ENCODE measurements around the gene C5orf15.

Gene C5orf15

DNA sequence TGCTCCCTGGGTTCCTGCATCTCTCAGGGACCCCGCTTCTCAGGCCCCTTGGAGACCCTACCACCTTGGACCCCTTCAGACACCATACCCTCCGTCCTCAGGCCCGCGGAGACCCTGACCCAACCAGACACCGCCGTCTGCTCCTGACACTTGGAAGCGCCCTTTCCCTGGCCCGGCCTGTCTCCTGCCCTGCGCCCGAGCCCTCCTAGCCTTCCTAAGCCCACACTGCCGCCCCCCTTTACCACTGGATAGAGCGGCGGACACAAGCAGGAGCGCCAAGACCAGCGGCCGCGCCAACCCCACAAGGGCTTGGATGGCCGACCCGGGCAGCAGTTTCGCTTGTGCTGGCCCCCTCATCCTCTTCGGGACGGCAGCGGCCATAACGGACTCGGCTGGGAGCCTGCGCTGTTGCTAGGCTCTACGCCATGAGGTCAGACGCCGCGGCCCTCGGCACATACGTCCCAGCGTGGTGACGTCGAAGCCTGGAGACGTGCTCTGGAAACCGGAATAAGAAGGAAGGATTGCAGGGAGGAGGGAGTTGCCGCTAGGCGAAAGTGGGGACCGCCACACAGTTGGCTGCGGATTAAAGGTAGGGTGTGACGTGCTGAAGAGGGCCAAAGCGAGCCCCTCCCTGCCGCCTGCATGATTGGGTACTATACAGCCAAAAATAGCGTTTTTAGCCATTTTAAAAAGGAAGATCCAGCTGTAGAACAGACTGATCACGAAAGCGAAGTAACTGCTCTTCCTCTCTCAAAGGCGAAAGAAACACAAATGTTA is at the start of gene C5orf15:
TSS of gene C5orf15 (minus strand) at position 422 of the 777 bp plus-strand sequence. CDS start at position 381, 41 bp downstream.
- peak; percentile 94 for DNase-seq

DNA sequence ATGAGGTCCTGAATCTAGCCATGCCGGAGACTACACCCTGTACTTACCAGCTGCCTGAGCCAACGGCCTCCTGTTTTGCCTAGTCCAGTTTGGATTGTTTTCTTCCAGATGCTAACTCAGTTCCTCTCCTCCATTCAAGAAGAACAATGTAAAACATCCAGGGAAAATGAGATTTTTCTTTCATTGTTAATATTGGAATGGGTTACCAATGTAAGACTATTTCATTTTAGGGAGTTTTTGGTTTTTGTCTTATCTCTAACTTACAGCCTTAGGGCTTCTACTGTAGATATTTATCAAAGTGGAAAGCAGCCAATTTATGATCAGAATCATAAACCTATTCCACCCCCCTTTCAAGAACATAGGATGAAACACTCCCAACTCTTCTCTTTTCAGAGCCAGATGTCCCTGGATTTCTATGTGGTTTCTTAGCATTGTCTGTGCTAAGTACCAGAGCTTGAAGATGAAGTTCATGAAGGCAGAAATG is 39.9 kb upstream of the C5orf15 start:
- no peak for DNase-seq

DNA sequence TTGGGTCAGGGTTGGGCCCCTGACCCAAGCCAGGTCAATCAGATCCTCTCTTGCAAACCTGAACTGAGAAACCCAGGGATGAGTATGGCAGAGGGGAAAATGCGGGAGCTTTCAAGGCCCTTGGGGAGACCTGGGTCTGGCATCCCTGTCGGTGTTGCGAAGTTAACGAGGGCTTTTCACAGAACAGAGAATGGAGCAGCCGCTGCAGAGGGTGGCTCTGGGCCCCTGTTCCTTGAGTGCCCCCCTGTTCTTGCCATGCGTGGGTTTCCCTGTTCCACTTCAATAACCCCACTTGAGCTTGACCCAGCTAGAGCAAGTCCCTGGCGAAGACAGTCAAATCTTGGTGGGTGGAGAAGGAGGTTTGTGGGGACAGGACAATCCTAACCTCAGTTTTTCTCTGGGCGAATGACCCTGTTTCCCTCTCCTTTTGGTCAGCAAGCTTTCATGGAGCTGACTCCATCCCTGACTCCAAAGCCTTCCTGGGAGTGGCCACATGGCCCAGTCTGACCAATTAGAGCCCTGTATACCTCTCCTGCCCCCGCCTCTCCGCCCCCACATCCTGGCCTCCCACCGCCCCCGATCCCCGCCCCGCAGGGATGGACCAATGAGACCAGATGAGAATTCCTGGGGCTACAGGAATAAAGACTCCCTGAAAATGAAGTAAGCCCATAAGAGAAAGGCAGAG is 39.3 kb upstream of the C5orf15 start:
- DNase-seq = no peak

DNA sequence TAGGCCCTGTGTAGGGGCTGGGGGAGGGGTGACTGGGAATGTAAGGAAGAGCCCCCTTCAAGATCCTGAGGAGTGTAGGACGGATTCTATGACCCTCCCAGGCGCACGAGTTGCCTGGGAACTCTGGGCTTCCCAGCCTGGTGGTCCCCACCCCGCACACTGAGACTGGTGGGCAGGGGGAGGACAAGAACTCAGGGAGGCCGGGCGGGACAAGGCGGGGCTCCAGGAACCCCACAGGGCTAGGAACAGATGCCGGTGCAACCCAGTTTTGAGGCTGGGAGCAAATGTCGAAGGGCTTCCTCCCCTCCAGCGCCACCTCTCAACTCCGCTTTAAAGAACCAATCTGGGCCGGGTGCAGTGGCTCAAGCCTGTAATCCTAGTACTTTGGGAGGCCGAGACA is 37.7 kb upstream of the C5orf15 start:
- DNase-seq = no peak

DNA sequence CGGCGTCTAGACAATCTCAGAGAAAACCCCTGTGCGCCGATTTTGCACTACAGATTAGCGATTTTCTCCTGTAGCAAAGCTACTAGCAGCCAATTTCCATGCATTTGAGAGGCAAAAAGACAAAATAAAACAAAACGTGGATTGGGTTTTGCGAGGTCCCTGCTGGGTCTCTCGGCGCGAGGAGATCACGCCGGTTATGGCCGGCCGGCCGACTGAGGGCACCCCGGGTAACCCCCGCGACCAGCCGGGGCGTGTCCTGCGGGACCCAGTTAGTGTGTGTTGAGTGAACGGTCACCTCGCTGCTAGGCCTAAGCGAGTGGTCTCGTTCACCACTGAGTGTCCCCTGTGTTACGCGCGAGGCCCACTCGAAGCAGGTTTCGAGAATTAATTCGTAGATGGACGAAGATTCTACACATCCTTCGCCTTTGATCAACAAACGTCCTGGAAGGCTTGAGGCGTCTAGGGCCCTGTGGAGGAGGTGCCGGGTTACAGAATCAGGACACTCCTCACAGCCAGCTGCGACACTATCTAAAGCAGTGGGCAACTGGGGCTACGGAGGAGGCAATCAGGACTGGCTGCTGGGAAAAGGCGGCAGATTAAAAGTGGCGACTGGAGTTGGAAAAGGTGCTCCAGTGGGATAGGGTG is 37.1 kb upstream of the C5orf15 start:
- DNase-seq = no peak

DNA sequence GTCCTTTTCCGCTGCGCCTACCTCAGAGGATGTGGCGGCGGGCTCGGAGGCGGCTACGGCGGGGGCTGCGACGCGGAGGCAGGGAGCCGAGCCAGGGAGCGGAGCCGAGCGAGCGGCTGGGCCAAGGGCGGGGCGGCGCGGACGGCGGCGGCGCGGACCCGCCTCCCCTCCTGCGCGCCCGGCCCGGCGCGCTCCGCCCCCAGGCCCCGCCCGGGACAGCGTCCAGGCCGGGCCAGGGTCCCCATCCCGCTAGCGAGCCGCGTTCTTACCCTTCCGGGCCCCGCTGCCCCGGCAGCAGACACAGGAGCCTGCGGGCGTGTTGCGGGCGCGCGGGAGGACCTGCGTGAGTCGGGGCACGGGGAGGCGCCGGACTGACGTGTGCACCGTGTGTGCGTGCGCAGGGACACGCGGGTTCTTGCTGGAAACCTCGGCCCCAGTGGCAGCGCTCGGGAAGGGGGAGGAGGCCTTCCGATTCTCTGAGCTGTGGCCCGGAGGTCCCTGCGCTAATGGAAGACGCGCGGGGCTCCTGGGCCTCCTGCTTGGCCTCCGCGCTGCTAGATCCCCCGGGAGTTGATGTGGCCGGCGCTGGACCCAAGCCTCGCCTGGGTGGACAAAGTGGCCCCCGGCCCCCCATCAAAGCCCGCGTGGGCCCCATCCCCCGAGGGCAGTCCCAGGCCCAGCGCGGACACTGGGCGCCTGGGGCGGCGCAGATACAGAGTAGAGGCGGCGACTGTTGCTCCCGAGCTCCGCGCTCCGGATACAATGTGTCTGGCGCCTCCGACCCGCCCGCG is 36.4 kb upstream of the C5orf15 start, which contains the start of gene VDAC1:
TSS of gene VDAC1 (minus strand) at position 350 of the 791 bp plus-strand sequence. CDS start 11,963 bp downstream, outside the sequence.
- DNase-seq = peak; percentile 82

DNA sequence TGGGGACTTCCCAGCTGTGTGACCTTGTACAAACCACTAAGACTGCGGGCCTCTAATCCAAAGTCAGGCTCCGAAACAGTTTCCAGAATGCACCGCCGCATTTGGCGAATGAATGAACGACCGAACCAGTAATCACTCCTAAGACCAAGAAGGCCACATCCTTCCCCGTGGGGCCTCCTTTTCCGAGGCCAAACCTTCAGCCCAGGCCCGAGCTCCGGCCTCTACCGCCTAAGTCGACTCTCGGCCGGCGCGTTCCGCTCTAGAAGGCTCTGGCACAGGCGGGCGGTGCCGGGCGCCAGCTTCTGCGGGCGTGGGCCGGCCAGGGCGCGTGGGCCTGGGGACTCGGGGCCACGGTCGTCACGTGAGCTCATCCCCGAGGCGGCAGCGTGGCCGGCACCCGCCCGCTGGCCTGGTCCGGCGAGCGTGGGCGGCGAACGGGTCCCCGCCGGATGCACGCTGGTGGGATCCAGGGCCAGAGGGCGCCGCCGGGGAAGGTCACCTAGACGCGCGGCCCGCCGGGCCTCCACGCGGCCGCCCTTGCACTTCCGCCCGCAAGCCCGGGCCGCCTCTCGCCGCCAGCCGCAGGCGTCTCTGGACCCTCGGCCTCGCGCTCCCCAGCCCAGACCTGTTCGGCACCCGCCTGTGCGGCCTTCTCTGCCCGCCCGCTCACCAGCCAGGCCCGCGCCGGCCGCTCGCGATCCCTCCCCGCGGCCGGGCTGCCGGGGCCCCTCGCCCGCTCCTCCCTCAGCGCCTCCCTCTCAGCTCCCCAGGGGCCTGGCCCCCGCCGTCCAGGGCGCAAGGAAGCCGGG is 35.6 kb upstream of the C5orf15 start:
- DNase-seq = peak; percentile 52

DNA sequence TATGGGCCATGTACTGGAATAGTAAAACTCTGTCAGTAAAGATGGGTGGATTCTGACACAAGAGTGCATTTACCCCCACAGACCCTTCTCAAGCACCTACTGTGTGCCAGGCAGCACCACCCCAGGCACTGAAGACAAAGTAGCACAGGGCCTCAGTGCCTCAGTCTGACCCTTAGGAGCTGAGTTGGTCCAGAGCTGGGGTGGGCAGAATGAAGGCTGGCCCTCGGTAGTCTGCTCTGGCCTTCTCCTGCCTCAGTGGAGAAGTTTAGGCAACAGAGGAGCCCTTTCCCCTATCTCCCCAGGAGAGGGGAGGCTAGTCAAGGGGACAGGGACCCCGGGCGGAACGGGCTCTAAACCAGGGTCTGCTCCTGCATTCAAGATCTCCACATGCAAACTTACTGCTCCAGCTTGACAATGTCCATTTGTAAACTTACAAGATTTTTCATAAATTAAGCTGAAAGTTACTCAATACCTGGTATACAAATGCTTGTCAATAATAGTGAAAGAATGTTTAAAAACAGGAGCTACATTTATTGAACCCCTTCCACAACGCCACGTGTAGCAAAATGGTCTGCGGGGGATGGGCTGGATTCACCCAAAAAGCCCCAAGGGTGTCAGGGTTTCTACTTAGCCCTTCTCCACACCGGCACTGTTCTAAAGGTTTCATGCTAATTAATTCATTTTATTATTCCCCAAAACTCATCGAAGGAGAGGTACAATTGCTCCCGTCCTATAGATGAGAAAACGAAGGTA is 34.8 kb upstream of the C5orf15 start:
- DNase-seq = no peak

DNA sequence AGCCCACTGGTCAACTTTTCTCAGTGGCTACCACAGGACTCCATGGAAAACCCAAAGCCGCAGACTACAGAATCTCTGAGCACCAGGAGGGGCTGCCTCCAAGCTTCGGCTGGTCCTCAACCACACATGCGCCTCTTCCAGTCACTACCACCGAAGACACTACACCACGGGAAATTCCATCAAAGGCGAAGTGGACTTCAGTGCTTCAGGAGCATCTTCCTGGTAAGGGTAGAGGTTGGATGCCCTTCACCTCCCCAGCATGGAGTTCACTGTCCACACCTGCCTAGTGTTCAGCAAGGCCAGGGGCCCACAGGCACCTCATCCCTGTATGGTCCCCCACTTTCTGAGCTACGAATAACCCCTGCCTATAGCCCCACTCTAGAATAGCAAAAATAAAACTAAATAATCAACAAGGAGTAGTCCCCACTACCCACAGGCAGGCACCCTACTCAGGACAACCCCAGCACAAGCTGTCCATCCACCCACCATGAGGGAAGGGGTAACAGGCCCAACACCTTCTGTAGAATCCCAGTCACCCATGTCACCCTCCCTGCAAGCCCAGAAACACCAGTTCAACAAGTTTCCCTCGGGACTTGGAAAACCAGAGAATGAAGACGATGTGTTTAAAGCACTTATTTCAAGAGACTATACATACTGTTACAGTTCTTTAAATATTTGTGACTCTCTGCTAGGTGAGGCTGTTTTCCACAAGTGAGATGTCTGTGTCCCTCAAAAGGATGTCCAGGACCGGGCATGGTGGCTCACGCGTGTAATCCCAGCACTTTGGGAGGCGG is 33.7 kb upstream of the C5orf15 start:
- DNase-seq = no peak

DNA sequence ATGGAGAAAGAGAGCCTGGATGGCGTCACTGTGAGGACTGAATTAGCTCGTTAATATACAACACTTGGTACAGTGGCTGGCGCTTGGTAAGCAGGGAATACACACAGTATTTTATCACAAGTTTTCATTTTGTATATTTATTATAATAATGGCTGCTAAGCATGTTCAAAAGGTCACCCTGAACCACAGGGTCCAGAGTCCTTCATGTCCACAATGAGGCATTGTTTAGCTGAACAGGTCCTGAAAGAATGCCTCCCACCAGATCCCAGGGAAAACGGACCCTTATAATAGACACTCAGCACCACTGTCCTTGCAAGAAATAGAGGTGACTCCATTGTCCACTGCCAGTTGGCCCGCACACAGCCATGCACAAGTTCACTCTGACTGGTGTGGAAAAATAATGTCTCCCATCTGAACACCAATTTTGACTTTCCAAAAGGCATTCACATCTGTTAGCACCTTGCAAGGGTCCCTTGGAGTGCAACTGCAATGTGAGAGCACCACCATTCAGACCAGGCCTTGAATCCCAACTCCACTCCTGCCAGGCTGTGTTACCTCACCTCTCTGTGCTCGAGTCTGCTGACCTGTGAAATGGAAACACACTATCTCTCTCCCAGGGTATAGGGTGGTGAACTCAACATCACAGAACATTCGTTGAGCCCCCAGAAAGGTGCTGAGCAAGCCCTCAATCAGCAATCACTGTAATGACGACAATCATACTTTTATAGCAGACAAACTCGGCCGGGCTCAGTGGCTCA is 32.5 kb upstream of the C5orf15 start:
- DNase-seq = no peak

DNA sequence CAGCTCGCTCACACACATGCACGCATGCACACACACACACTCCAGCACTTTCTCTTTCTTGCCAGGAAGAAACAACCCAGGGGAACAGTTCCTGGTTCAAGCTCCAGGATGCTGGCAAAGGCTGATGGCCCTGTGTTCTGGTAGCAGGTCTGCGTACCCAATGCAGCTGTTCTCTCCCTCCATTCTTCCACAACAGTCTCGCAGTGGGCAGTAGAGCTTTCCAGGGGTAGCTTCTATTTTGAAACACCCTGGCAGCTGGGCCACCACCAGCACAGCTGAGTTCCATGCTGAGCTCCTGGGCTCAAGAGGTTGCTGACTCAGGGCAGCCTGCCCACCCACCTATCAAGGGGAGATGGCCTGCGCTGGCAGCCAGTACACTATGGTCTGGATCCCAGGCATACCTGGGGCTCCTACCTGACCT is 31.7 kb upstream of the C5orf15 start:
- no peak for DNase-seq

DNA sequence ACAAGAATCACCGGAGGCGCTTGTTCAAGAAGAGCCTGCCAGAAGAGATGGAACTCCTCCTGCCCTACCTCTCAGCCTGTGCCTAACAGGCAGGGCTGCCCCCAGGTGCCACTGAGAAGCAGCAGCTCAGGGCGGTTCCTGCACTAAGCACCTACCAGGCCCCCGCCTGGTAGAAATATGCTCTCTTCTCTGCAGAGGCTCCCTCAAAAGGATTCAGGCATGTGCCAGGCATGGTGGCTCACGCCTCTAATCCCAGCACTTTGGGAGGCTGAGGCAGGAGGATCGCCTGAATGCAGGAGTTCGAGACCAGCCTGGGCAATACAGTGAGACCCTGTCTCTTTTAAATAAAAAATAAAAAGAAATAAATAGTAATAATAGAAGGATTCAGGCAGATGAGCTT is 30.4 kb upstream of the C5orf15 start:
- no peak for DNase-seq

DNA sequence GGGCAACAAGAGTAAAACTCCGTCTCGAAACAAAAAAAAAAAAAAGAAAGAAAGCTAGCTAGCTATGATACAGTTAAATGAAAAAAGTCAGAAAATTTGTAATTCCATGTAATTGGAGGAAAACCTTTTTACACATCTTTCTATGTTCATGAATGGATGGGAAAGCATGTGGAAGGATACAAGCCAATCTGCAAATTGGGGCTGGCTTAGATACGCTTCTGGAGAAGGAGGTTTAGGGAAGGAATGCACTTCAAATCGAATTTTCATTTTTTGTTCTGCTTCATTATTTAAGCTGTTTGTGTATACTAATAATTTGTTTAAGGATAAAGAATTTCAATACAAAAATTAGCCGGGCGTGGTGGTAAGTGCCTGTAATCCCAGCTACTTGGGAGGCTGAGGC is 29.6 kb upstream of the C5orf15 start:
- no peak for DNase-seq

DNA sequence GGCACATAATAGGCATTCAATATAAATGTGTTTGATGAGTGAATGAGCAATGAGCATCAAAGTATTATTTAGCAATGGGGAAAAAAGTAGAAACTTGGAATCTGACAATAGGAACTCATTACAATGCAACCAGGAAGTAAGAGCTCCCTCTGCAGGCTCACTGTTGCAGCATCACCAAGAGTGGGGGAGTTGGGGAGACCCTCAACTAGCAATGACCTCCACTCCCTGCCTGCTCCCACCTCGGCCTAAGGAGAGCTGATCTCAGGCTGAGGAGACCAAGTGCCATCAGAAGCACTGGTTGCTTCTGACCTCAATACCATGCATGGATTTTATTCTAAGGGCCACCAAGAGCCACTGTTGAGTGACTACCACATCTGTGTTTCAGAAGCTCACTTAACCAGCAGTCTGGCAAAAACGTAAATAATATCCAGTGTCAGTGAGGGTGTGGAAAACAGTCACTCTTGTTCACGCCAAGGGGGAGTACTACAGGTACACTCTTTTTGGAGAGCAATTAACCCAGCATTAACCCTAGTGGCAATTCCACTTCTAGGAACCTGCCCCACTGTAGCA is 28.3 kb upstream of the C5orf15 start:
- no peak for DNase-seq

DNA sequence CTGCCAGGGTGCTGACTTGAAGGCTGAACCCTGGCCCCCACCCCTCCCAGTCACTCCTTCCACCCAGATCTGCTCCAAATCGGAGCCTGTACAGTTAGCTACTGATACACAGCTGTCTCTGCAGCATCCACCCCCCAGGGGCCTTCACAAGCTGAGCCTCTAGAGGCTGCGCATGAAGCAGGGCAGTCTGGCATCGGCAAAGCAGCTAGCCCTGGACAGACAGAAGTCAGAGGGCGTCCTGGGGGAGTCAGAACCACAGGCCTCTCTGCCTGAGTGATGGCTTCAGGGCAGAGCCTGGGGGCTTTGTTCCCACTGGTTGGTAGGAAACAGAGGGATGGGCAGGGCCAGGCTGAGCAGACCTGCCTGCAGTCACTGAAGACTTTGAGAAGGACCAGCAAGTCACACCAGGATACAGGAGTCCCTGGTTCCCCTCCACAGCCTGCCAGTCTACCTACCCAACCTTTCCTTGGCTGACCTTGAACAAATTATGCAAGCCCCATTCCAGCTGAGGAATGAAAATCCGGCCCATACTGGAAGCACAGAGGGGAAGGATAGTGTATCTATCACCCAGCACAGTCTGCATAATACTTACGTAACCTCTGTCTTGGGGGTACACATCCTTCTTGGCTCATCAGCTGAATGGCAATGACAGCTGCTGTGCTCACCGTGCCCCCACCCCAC is 27.6 kb upstream of the C5orf15 start:
- DNase-seq = no peak

DNA sequence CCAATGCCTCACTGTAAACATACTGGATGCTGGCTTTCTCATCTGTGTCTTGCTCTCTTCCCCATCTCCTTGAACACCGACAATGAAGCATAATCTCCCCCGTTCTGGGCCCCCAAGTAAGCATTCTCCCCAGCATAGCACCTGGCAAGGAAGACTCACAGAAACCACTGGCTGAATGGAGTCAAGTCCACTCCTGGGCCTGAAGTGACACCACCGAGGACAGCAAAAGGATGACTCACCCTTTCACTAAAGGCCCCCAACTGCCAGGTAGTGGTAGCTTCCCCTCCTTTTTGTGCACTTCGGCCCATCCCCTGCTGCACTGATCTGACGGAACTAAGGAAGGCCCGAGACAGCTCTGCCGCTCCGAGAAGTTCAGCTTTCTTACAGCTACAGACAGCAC is 26.9 kb upstream of the C5orf15 start:
- no peak for DNase-seq

DNA sequence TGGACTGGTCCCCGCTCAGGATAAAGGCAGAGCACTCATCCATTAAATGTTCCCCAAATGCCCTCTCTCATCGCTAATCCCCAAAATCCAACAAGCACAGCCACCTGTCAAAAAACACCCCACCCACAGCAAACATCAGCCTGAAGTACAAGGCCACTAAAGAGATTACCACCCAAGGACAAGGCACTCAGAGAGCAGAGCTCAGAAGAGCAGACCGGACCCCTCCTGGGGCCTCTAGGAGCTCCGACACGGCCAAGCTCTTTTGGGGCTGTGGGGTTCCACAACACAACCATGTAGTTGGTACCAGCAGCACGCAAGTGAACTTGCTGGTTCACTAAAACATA is 26.5 kb upstream of the C5orf15 start:
- DNase-seq = no peak

DNA sequence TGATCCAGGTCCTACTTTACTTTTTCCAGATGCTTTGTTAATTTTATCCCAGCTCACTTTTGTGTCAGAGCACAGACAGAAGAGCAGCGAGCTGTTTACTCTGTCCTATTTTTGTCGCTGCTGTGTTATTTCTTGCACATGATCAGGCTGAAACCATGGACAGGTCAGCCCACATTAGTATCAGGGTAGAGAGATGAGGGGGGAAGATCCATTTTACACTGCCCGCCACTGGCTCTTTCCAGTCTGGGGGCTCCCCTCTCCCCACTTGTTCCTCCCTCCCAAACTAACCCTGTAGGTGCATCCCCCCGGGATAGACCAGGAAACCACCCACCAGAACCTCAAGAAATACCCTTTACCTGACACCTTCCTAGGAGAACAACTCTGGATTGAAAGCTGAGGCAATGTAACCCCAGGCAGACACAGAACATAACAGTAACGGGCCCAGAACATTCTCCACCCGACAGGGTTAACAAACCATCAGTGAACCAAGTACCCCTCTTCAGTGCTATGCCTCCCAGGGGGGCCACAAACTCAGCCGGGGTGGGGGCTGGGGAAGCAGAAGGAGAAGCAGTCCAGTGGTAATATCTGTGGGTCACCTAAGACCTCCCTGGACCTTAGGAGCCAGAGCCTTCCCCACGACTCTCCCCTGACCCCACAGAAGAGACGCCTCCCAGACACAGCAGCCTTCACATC is 26.0 kb upstream of the C5orf15 start:
- DNase-seq = no peak

Measured in COR-L47 (cell line).